ENCODE measurements around the gene EARS2. TPM values are rescaled to one million over a fixed set of nuclear protein-coding genes. Genes with fewer than 3 reads are reported as not detected.
"Not testable (repeated sequence)": the region's sequence is repeated elsewhere in the genome, so short reads cannot be mapped to it uniquely, and the experiment has no call there.

The EARS2 gene
- total RNA-seq, 1 donor from 2014 or later = 16.8 TPM

- no peak for TF ChIP-seq CTCF (IDR thresholded peaks at IDR 0.05)
- intact Hi-C loops (cut with DNase I) = no loop called here
- H3K4me3 ChIP-seq = no peak overlapping the region
Observed at GRCh38 chr16:23594186-23594585, 37.0 kb upstream of the EARS2 start.

GRCh38 chr16:23590181-23590580, 33.0 kb upstream of the EARS2 start:
- Histone ChIP-seq H3K27ac (no peak overlapping the region), H3K4me3 (no peak overlapping the region), H3K9me3 (no peaks in the 10 kb centered on the region), H3K36me3 (peaks cover 46 to 81% of the 10 kb centered on the region in 2 donors), H3K4me1 (peaks cover 3 to 9% of the 10 kb centered on the region in 2 donors), H3K27me3 (no peaks in the 10 kb centered on the region)
- intact Hi-C loops (cut with DNase I) = no loop called here
- DNase-seq (ENCODE audit: low spot score in 2 of 2) = no peak
- no peak for TF ChIP-seq CTCF (IDR thresholded peaks at IDR 0.05)

More at GRCh38 chr16:23594186-23594585, 37.0 kb upstream of the EARS2 start:
- H3K27ac ChIP-seq = no peak overlapping the region
- no peaks in the 10 kb centered on the region for H3K27me3 ChIP-seq
- peaks cover 11 to 42% of the 10 kb centered on the region in 2 donors for H3K36me3 ChIP-seq
- no peaks in the 10 kb centered on the region for H3K9me3 ChIP-seq
- no peak for DNase-seq (ENCODE audit: low spot score in 2 of 2)
- H3K4me1 ChIP-seq = peaks cover 7 to 14% of the 10 kb centered on the region in 2 donors

- intact Hi-C loops (cut with DNase I) = no loop called here
- peaks cover 56 to 86% of the 10 kb centered on the region in 2 donors for H3K36me3 ChIP-seq
Observed at GRCh38 chr16:23587726-23588125, 30.6 kb upstream of the EARS2 start.

GRCh38 chr16:23584186-23585076, 27.3 kb upstream of the EARS2 start:
- Histone ChIP-seq H3K27ac (no peak overlapping the region), H3K36me3 (peaks cover 72 to 83% of the 10 kb centered on the region in 2 donors), H3K4me3 (no peak overlapping the region), H3K27me3 (no peaks in the 10 kb centered on the region), H3K4me1 (no peaks in the 10 kb centered on the region), H3K9me3 (no peaks in the 10 kb centered on the region)
- intact Hi-C loops (cut with DNase I) = no loop called here
- DNase-seq (ENCODE audit: low spot score in 2 of 2) = peak in 1 of 2 donors; percentile 47
- no peak for TF ChIP-seq CTCF (IDR thresholded peaks at IDR 0.05)

More at GRCh38 chr16:23587726-23588125, 30.6 kb upstream of the EARS2 start:
- Histone ChIP-seq H3K27ac (no peak overlapping the region), H3K4me1 (no peaks in the 10 kb centered on the region), H3K27me3 (no peaks in the 10 kb centered on the region), H3K9me3 (no peaks in the 10 kb centered on the region), H3K4me3 (no peak overlapping the region)
- no peak for DNase-seq (ENCODE audit: low spot score in 2 of 2)
- TF ChIP-seq CTCF (IDR thresholded peaks at IDR 0.05) = no peak

GRCh38 chr16:23583271-23583670, 26.1 kb upstream of the EARS2 start:
- intact Hi-C loops (cut with DNase I); DNase-seq (ENCODE audit: low spot score in 2 of 2): not testable (repeated sequence)

GRCh38 chr16:23581764-23582163, 24.6 kb upstream of the EARS2 start:
- peaks cover 56 to 77% of the 10 kb centered on the region in 2 donors for H3K36me3 ChIP-seq
- H3K4me1 ChIP-seq = no peaks in the 10 kb centered on the region

More at GRCh38 chr16:23583271-23583670, 26.1 kb upstream of the EARS2 start:
- H3K4me1 ChIP-seq, H3K27me3 ChIP-seq, H3K4me3 ChIP-seq, H3K27ac ChIP-seq, H3K9me3 ChIP-seq: not testable (repeated sequence)
- H3K36me3 ChIP-seq = peaks cover 70 to 80% of the 10 kb centered on the region in 2 donors

More at GRCh38 chr16:23581764-23582163, 24.6 kb upstream of the EARS2 start:
- peak in 1 of 2 donors; percentile 12 for DNase-seq (ENCODE audit: low spot score in 2 of 2)
- Histone ChIP-seq H3K27me3 (no peaks in the 10 kb centered on the region), H3K4me3 (no peak overlapping the region), H3K9me3 (no peaks in the 10 kb centered on the region), H3K27ac (no peak overlapping the region)
- intact Hi-C loops (cut with DNase I) = no loop called here
- no peak for TF ChIP-seq CTCF (IDR thresholded peaks at IDR 0.05)

All from ascending aorta (tissue), 2 donors.